Panc1 (cell line): ENCODE data around the gene OR51V1.

Experiments used
- POLR2AphosphoS5 ChIP-seq: IDR thresholded peaks from 2 replicates; pipeline ENCODE4 v1.6.1; 2012; ENCODE audit warnings: mild to moderate bottlenecking, low read depth, low read length, moderate library complexity
- SIN3A ChIP-seq: IDR thresholded peaks from 2 replicates; pipeline ENCODE4 v1.6.1; 2012; ENCODE audit warnings: low read depth, mild to moderate bottlenecking, low read length, moderate library complexity, borderline replicate concordance; ENCODE audit not compliant: insufficient read depth
- TF ChIP-seq, protein P1 (sequence below): fragments of 450-650 bp; IDR thresholded peaks from 2 replicates; pipeline ENCODE4 v1.5.1; 2017; ENCODE audit warnings: mild to moderate bottlenecking
- TF ChIP-seq, protein P2 (sequence below), 2 experiments: IDR thresholded peaks; 2 replicates each; pipeline ENCODE4 v1.6.1; 2011 to 2012; ENCODE audit warnings: low read depth in 2 of 2, control low read depth in 1 of 2, low read length in 1 of 2, mild to moderate bottlenecking in 1 of 2, moderate library complexity in 1 of 2; ENCODE audit not compliant: insufficient read depth in 1 of 2

DNA sequence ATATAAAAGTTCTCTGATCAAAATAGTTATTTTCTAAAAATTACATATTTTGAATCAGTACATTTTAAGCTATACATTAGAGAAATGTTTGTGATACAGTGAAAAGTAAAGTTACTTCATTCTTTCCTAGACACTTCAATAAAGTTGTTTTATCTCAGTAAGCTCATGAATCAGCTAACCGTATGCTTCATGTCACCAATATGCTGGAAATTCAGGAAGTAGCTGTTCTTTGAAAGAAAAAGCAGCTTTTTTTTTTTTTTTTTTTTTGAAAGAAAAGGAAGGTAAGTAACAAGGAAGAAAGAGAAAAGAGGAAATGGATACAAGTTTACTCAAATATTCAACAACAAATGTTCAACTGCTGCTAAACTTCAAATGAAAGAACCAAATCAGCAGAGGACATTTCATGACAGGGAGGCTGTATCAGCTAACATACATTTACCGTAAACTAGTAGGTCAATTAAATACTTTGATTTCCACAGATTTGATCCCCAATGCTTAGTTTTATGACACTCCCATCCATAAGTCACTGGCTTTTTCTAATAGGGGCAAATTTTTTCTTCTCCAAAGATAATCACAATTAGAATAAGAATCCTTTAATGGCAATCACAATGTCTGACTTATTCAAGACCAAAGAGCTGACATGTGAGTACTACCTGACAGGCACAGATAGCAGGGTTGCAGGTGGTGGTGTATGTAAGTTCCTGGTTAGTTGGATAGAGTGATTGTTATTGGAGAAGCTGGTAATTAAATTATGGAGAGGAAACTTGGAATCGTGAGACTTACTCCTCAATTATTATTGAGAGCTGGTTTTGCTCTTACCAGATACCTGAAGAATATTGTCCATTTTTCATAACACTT is 46.7 kb downstream of the OR51V1 start:
- TF ChIP-seq, protein P1, sequence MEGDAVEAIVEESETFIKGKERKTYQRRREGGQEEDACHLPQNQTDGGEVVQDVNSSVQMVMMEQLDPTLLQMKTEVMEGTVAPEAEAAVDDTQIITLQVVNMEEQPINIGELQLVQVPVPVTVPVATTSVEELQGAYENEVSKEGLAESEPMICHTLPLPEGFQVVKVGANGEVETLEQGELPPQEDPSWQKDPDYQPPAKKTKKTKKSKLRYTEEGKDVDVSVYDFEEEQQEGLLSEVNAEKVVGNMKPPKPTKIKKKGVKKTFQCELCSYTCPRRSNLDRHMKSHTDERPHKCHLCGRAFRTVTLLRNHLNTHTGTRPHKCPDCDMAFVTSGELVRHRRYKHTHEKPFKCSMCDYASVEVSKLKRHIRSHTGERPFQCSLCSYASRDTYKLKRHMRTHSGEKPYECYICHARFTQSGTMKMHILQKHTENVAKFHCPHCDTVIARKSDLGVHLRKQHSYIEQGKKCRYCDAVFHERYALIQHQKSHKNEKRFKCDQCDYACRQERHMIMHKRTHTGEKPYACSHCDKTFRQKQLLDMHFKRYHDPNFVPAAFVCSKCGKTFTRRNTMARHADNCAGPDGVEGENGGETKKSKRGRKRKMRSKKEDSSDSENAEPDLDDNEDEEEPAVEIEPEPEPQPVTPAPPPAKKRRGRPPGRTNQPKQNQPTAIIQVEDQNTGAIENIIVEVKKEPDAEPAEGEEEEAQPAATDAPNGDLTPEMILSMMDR: no peak
- no peak for TF ChIP-seq POLR2AphosphoS5
- no peak for TF ChIP-seq SIN3A
- TF ChIP-seq, protein P2, sequence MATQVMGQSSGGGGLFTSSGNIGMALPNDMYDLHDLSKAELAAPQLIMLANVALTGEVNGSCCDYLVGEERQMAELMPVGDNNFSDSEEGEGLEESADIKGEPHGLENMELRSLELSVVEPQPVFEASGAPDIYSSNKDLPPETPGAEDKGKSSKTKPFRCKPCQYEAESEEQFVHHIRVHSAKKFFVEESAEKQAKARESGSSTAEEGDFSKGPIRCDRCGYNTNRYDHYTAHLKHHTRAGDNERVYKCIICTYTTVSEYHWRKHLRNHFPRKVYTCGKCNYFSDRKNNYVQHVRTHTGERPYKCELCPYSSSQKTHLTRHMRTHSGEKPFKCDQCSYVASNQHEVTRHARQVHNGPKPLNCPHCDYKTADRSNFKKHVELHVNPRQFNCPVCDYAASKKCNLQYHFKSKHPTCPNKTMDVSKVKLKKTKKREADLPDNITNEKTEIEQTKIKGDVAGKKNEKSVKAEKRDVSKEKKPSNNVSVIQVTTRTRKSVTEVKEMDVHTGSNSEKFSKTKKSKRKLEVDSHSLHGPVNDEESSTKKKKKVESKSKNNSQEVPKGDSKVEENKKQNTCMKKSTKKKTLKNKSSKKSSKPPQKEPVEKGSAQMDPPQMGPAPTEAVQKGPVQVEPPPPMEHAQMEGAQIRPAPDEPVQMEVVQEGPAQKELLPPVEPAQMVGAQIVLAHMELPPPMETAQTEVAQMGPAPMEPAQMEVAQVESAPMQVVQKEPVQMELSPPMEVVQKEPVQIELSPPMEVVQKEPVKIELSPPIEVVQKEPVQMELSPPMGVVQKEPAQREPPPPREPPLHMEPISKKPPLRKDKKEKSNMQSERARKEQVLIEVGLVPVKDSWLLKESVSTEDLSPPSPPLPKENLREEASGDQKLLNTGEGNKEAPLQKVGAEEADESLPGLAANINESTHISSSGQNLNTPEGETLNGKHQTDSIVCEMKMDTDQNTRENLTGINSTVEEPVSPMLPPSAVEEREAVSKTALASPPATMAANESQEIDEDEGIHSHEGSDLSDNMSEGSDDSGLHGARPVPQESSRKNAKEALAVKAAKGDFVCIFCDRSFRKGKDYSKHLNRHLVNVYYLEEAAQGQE (IDR thresholded peaks at IDR 0.05; ENCODE audit: insufficient read depth in 1 of 2, low read depth in 2 of 2, low read length in 1 of 2): no peak
